Ovary (tissue), 9 donors: ENCODE data around the gene CCL7. TPM values are rescaled to one million over a fixed set of nuclear protein-coding genes. Genes with fewer than 3 reads are reported as not detected.

Source experiments
- DNase-seq, 5 donors: peaks; one replicate each; pipeline ENCODE4 v3.0.0-alpha.2; 2019 to 2020
- H3K27ac ChIP-seq, 2 donors: fragments of 200-600 bp; one replicate each; pipeline versions ENCODE4 v1.5.1 to v1.8.0; 2019 to 2022
- H3K27me3 ChIP-seq: fragments of 200-600 bp; one replicate; pipeline ENCODE4 v1.8.0; 2022
- H3K36me3 ChIP-seq: fragments of 200-600 bp; sonication (generic); one replicate; pipeline ENCODE4 v1.5.1; 2019
- H3K4me1 ChIP-seq: one replicate; pipeline ENCODE4 v1.8.1; 2013; ENCODE audit warnings: mild to moderate bottlenecking, moderate library complexity; ENCODE audit not compliant: insufficient read depth
- H3K4me3 ChIP-seq: fragments of 200-600 bp; sonication (generic); one replicate; pipeline ENCODE4 v1.5.1; 2017
- H3K9me3 ChIP-seq, 2 donors: fragments of 200-600 bp in 1 of 2; sonication (generic) in 1 of 2; one replicate each; pipeline versions ENCODE4 v1.5.1 to v1.8.1; 2013 to 2019; ENCODE audit warnings: mild to moderate bottlenecking in 1 of 2, moderate library complexity in 1 of 2
- EP300 ChIP-seq: sonication (generic); formaldehyde crosslinking; IDR thresholded peaks from one replicate; pipeline ENCODE4 v1.6.1; 2017; ENCODE audit warnings: antibody characterized with exemption
- POLR2A ChIP-seq: fragments of 450-650 bp; IDR thresholded peaks from one replicate; pipeline ENCODE4 v1.6.1; 2017; ENCODE audit warnings: antibody characterized with exemption, mild to moderate bottlenecking, moderate library complexity
- whole genome bisulfite sequencing, 3 donors: extraction: QIAGEN DNeasy Blood & Tissue Kit in 1 of 3; methylation state at CpG; one replicate each; pipeline versions ENCODE4 v1.1.5 to v1.1.7; 2013 to 2017; 5-methylcytosine and 5-hydroxymethylcytosine counted together
- intact Hi-C, 4 donors: fragments of 100-400 bp; cut with DNase I; formaldehyde crosslinking; loops; one replicate each; pipeline versions ENCODE4 v1.11.0 to v1.15.1; 2022 to 2023
- polyA plus RNA-seq, 2 donors: library from polyadenylated mRNA; stranded (reverse); fragments of 200-250 nt in 1 of 2; fragments of 350-450 nt in 1 of 2; fragmentation: Illumina TruSeq in 1 of 2; extraction: RNeasy Lipid Tissue Mini Kit (QIAGEN cat#74804) in 1 of 2; gene quantifications; one replicate each; pipeline ENCODE4 v1.2.3, GENCODE V29; 2013 to 2014
- total RNA-seq, 7 donors: library from RNA; depleted of rRNA in 2 of 7; stranded (reverse); fragments of >200 nt in 2 of 7; fragmentation: NEBNext Ultra II Directional in 3 of 7; extraction: Animal tissue kit (Norgen Biotek cat#: 25700) in 3 of 7; gene quantifications; one replicate each; pipeline versions ENCODE4 v1.1.0 to v1.2.4, GENCODE V29; 2016 to 2023
- TF ChIP-seq, protein P1 (sequence below), 3 donors: fragments of 450-650 bp in 2 of 3; fragments of 200-600 bp in 1 of 3; IDR thresholded peaks; one replicate each; pipeline versions ENCODE4 v1.5.1 to v1.8.0; 2016 to 2022; ENCODE audit warnings: antibody characterized with exemption in 3 of 3, mild to moderate bottlenecking in 1 of 3
- donor health status: DM: no; HTN: no; CAD: no; lungs with moderate emphysema.
- donor health status: DM: no; HTN: no; CAD: no.
- donor health status: Bipolar disorder and iron deficiency.
- donor health status: DM: yes; HTN: yes; CAD: no.
- donor health status: DM: no; HTN: no; CAD: no.
- donor health status: DM: yes; HTN: yes; CAD: no.

CCL7 gene
- total and polyA plus RNA-seq, 9 donors = 0.46 TPM; not detected in 8

DNA sequence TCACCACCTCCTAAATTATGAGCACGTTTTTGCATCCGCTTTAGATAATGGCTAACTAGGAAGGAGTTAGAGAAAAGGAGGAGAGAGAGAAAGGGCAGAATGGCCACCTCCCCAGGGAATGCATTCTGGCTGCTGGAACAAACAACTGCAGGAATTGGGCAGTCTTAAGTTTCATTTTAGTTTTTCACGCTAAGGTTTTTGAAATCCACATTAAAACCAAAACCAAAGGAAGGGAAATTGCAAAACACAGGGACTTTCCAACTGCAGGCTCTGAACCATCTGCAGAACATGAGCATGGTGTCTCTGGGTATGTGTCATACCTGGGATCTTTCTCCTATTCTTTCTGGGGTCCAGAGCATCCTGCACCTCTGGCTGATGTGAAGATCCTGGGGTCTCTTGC, 37.1 kb downstream of the CCL7 start:
- intact Hi-C loops = loop anchor here in 1 of 4 donors (10.0 kb wide), 1 partner anchor 102 kb away; no protein-coding TSS in a partner anchor
- Histone ChIP-seq H3K36me3 (no peaks in the 10 kb centered on the region), H3K27ac (no peak overlapping the region)

DNA sequence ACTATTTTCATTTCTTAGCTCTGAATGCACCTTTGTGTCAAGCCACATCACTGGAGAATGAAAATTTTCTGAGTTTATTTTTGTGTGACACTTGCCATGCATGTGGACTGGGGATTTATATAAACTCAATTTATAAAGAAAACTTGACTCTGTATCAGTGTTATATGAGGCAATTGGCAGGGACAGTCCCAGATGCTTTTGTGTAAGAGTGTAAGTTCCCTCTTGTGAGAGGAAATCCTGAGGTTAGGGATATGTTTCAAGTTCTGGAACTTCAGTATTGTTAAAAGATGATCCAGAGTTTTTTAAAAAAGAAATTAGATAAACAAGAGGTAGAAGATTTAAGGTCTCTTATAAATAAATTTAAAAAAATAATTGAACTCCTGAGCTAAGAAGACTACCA, 38.4 kb downstream of the CCL7 start:
- no peaks in the 10 kb centered on the region for H3K36me3 ChIP-seq
- no peaks in the 10 kb centered on the region for H3K9me3 ChIP-seq
- H3K27me3 ChIP-seq = no peaks in the 10 kb centered on the region
- peaks cover 2% of the 10 kb centered on the region for H3K4me1 ChIP-seq
- no peak overlapping the region for H3K27ac ChIP-seq
- intact Hi-C loops = loop anchor here in 1 of 4 donors (10.0 kb wide), 1 partner anchor 104 kb away; no protein-coding TSS in a partner anchor
- H3K4me3 ChIP-seq = no peak overlapping the region
- TF ChIP-seq, protein P1, sequence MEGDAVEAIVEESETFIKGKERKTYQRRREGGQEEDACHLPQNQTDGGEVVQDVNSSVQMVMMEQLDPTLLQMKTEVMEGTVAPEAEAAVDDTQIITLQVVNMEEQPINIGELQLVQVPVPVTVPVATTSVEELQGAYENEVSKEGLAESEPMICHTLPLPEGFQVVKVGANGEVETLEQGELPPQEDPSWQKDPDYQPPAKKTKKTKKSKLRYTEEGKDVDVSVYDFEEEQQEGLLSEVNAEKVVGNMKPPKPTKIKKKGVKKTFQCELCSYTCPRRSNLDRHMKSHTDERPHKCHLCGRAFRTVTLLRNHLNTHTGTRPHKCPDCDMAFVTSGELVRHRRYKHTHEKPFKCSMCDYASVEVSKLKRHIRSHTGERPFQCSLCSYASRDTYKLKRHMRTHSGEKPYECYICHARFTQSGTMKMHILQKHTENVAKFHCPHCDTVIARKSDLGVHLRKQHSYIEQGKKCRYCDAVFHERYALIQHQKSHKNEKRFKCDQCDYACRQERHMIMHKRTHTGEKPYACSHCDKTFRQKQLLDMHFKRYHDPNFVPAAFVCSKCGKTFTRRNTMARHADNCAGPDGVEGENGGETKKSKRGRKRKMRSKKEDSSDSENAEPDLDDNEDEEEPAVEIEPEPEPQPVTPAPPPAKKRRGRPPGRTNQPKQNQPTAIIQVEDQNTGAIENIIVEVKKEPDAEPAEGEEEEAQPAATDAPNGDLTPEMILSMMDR (IDR thresholded peaks at IDR 0.05) = no peak
- TF ChIP-seq EP300 (no peak), POLR2A (no peak)
- no peak for DNase-seq

More for the DNA sequence above, 37.1 kb downstream of the CCL7 start:
- peak in 1 of 5 donors; percentile 29 for DNase-seq
- no peaks in the 10 kb centered on the region for H3K27me3 ChIP-seq
- TF ChIP-seq, protein P1 (IDR thresholded peaks at IDR 0.05) = no peak
- no peak for TF ChIP-seq POLR2A
- TF ChIP-seq EP300 = no peak
- no peaks in the 10 kb centered on the region for H3K9me3 ChIP-seq
- WGBS, 3 donors = 24 to 28% (median 26%) methylated on average over 3 of the region's 3 CpGs
- H3K4me3 ChIP-seq = no peak overlapping the region
- H3K4me1 ChIP-seq = peaks cover 2% of the 10 kb centered on the region

DNA sequence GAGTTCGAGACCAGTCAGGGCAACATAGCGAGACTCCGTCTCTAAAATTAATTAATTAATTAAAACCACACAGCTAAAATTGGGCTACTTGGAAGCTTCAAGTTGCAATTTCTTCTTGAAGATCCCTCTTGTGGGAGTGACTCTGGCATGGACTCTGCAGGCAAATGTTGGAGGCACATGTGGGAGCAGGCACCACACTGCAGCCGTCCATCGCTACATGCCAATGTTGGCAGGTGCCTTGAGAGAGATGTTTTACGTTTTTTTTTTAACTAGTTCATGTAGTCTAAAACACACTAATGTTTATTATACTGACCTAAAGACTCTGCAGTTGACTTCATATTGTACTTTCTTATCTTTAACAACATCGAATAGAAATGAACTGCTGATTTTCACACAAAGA, 41.3 kb downstream of the CCL7 start:
- H3K9me3 ChIP-seq = no peaks in the 10 kb centered on the region
- intact Hi-C loops = no loop called here
- DNase-seq = no peak
- peaks cover 2% of the 10 kb centered on the region for H3K4me1 ChIP-seq
- H3K36me3 ChIP-seq = no peaks in the 10 kb centered on the region
- H3K4me3 ChIP-seq = no peak overlapping the region
- TF ChIP-seq, protein P1 (IDR thresholded peaks at IDR 0.05) = no peak
- no peak for TF ChIP-seq EP300
- no peak for TF ChIP-seq POLR2A
- no peak overlapping the region for H3K27ac ChIP-seq
- WGBS, 3 donors = 67 to 68% (median 67%) methylated on average over 7 of the region's 7 CpGs
- no peaks in the 10 kb centered on the region for H3K27me3 ChIP-seq

DNA sequence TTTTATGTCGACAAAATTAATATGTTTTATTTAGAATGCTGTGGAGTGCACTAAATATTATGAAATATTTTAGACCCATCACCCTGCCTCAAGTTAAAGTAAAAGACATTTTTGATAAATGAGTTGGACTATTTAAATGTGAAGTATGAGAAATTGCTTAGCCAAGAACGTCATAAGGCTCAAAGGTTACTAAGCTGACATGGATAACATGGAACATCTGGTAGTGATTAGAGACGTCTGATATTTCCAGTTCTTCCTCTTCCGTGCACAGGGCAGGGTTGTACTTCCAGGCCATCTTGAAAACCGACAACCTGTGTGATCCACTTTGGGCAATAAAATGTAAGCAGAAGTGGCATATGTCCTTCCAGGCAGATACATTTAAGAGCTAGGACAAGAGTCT, 42.1 kb downstream of the CCL7 start:
- 18 to 26% (median 18%) methylated on average over 5 of the region's 5 CpGs for WGBS, 3 donors
- Histone ChIP-seq H3K4me3 (no peak overlapping the region), H3K9me3 (no peaks in the 10 kb centered on the region), H3K4me1 (peaks cover 2% of the 10 kb centered on the region), H3K36me3 (no peaks in the 10 kb centered on the region), H3K27me3 (no peaks in the 10 kb centered on the region), H3K27ac (no peak overlapping the region)
- intact Hi-C loops = no loop called here
- TF ChIP-seq POLR2A (no peak), EP300 (no peak)
- TF ChIP-seq, protein P1 (IDR thresholded peaks at IDR 0.05) = no peak
- DNase-seq = no peak
